ENCODE results near the gene AFDN.

- TF ChIP-seq POLR2AphosphoS5 (IDR thresholded peaks at IDR 0.05; ENCODE audit: low read depth, low read length): no peak
- no peak for TF ChIP-seq CTCF (IDR thresholded peaks at IDR 0.05)
- TF ChIP-seq USF2 (IDR thresholded peaks at IDR 0.05; ENCODE audit: borderline replicate concordance, low read depth, low read length): no peak
- TF ChIP-seq JUND (IDR thresholded peaks at IDR 0.05): no peak
- TF ChIP-seq REST (IDR thresholded peaks at IDR 0.05; ENCODE audit: low read depth, low read length): no peak
- no peak for TF ChIP-seq EP300 (IDR thresholded peaks at IDR 0.05; ENCODE audit: borderline replicate concordance in 1 of 2, low read depth in 1 of 2, low read length in 1 of 2)
- TF ChIP-seq RAD21 (IDR thresholded peaks at IDR 0.05; ENCODE audit: low read length): no peak
- no peak for TF ChIP-seq YY1 (IDR thresholded peaks at IDR 0.05; ENCODE audit: low read depth)
- no peak for TF ChIP-seq MAX (IDR thresholded peaks at IDR 0.05; ENCODE audit: low read depth)
- TF ChIP-seq FOXM1 (IDR thresholded peaks at IDR 0.05; ENCODE audit: low read depth): no peak
- TF ChIP-seq GATA2 (CRISPR knock-in tag; IDR thresholded peaks at IDR 0.05): no peak
- no peak for TF ChIP-seq RCOR1 (IDR thresholded peaks at IDR 0.05; ENCODE audit: low read length)
These were observed 158.3 kb downstream of the AFDN start for GRCh38 chr6:167984876-167985604.
